IPS DF 4.7 (cell line): ENCODE data around the gene RSRC1.
"Not testable (repeated sequence)": the region's sequence is repeated elsewhere in the genome, so short reads cannot be mapped to it uniquely, and the experiment has no call there.

Experiments
- DNase-seq: peaks from one replicate; pipeline ENCODE4 v3.0.0-alpha.2; 2013; ENCODE audit warnings: low spot score; ENCODE audit errors: extremely low read depth

RSRC1 gene

GRCh38 chr3:158384019-158384418, 274.1 kb downstream of the RSRC1 start:
- no peak for DNase-seq

DNA sequence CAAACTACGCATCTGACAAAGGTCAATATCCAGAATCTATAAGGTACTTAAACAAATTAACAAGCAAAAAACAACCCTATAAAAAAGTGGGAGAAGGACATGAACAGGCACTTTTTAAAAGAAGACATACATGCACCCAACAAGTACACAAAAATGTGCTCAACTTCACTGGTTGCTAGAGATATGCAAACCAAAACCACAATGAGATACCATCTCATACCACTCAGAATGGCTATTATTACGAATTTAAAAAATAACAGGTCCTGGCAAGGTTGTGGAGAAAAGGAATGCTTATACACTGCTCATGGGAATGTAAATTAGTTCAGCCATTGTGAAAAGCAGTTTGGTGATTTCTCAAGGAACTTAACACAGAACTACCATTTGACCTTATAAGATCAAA, 285.5 kb downstream of the RSRC1 start:
- no peak for DNase-seq

DNA sequence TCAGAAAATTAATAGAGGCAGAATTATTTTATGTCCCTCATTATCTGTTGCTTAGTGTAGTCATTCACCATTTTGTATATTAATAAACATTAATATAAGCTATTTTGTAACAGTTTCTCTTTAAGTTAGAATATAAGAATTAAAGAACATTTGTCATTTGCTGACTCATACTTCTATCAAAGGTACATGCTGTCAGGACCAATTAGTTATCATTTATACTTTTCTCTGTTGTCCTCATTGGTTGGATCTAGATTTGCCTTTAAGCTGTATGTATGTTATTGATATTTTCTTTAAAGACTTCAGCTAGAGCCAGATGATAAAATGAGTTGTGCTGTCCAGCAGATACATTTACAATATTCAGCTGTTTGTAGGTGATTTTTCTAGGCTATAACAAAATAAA, 292.7 kb downstream of the RSRC1 start:
- no peak for DNase-seq

DNA sequence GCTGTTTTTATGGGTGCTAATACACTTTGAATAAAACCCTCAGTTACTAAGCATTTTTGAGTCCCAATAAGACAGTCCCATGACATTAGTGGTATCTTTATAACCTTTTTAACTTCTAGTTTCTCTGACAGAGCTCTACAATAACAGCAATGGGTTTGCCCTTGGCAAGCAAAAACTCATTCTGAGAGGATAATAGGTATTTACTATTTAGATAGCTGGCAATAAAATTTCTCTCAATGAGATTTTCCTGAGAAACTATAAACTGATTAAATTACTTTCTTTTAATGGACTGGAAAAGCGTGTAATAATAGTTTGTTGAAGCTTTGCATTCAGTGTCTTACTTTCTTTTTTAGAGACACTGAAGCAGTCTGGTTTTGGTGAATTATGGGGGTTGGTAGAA, 293.1 kb downstream of the RSRC1 start:
- DNase-seq: no peak

GRCh38 chr3:158404131-158404718, 294.3 kb downstream of the RSRC1 start:
- no peak for DNase-seq

DNA sequence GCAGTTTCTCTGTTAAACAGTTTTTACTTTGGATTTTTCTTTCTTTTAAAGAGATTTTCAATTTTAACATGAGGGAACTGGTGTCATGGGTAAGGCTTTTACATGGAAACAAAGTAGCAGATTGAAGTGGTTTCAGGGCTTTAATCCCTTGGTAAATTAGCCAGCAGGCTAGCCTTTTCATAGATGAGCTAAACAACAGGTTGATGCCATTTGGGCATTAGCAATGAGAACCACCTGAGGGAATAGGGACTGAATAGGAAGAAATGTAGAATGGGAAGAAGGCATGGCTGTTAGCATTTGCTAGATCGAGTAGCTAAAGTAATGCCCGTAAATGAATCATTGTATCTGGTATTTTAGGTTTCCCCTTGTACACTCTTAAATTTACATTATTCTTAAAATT, 295.6 kb downstream of the RSRC1 start:
- DNase-seq: no peak

DNA sequence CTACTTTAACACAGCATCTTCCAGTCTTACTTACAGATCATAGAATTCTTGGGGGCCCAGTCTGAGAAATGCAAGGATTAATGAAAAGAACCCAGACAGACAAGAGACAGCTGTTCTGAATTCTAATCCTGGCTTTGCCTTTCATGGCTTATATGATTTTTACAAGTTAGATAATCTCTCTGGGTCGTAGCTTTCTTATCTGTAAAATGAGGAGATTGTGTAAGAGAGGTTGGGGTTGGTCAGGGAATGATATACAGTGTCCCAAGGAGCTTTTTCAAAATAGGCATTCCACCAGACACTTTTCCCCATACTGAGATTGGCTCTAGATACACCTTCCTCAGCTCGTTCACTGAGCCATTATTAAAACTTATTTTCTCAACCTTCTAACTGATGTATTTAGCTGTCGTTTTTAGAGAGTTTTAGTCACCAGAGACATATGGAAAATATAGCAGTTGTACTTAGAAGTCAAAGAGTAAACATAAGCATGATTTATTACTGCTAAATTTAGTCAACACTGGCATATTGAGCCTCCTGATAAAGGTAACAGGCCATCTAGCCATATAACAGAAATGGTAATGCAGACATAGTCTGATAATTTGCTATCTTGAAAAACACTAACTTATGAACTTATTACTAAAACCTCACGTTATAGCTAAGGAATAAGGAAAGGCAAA, 298.1 kb downstream of the RSRC1 start:
- DNase-seq: no peak

GRCh38 chr3:158408518-158408897, 298.6 kb downstream of the RSRC1 start:
- not testable (repeated sequence) for DNase-seq

DNA sequence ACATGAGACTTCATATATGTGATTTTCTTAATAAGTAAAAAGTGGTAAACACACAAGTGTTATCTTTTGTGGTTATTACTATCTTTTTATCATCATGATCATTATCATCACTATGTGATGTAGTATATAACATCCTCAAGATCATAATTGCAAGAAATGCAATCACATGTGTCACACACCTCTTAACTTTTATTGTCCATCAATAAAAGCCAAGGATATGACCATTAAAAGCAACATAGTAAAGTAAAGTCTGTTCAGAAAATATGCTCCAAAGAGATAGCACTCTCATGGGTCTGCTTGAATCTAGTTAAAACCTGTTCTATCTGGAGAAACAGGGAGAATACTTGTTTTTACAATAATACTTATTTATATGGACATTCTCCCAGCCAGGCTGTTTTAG, 308.1 kb downstream of the RSRC1 start:
- DNase-seq: no peak

DNA sequence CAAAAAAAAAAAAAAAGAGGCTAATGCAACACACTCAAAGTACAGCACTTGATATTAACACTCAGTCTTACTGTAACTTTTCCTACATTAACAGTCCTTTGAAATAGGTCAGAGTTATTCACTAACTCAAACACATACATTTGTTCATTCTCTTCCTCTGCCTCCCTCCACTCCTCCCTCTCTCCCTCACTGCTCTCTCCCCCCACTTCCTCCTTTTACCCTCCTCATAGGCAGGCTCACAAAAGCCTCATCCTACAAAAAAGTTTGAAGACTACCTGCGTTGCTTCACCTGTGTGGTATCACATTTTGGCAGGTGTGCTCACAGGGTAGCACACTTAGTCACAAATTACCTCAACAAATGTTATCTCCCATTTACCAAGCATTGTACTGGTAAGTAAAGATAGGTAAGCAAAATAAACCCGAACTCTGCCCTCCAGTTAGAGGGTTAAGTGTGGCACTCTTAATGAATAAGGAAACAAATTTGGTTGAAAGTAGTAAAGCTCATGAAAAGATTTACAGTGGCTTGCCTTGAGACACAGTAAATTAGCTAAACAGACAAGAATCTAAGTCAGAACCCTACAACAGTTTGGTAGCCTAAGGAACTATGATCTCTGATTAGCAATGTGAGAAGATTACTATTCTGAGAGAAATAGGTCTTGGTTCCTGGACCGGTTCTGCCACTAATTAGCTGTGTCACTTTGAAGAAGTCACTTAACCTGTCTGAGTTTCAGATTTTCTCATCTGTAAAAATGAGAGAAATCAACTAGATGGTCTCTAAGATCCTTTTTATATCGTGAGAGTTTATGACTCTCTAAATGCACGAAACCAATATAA, 310.1 kb downstream of the RSRC1 start:
- no peak for DNase-seq

DNA sequence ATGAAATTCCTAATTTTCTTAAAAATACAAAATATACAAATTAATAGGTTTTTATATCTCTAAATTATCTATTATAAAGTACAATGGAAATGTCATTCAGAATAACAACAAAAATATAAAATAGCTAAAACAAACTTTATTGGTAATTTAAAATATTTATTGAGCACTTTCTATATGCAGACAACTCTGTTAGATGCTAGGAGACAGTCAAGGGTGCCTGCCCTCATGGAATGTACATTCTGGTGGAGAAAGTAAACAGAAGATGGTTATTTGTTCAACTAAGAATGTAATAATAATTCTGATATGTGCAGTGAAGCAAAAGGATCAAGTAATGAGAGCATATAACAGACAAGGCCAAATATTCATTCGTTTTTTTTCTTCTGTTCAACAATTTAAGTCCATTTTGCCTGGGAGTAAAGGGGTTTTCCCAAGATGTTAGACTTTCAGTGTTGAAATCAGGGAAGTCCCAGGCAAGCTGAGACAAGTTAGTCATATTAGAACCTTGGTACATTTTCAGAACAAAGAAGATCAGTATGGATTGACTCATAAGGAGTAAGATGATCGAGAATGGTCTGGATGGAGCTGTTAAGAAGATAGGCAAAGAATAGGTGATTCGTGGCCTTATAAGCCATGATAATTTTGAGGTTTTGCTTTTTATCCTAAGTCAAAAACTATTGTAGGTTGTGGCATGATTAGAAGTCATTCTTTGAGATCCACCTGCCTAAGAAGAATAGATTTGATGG, 310.9 kb downstream of the RSRC1 start:
- DNase-seq: no peak

DNA sequence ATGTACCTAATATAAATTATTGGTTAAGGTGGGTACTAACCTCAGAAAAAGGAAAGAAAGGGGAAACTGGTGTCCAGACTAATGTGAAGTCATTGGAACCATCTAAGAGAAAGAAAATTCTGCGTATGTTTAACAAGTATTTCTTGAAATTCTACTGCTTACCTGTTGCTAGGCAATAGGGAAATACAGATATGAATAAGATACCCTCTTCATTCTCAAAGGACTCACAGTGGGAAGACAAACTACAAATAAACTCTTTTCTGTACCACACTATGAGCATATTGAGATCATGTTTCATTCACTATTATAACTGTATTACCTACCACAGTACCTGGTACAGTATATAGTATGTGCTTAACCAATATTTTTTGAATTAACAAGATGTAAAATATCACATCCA, 320.6 kb downstream of the RSRC1 start:
- no peak for DNase-seq

- no peak for DNase-seq
These were observed 321.1 kb downstream of the RSRC1 start for GRCh38 chr3:158430968-158431367.

DNA sequence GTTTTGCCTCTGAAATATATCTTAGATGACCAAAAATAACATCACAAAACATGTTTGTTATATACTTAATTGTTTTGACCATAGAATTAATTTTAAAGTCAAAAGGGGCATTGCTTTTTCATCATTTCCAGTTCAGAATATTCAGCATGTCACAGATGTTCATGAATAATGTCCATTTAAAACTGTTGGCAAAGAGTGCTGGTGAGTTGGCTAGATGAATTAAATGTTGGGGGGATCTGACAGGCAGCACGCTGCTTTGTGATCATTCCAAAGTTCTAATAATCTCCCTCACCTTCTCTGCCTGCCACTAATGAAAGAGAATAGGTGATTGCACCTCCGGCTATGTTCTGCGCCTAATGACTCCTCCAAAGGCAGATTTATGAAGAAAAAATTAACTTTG, 321.9 kb downstream of the RSRC1 start:
- DNase-seq: no peak

- DNase-seq: peak; percentile 56
These were observed 324.6 kb downstream of the RSRC1 start for GRCh38 chr3:158434412-158435038.

- DNase-seq: no peak
These were observed 333.7 kb downstream of the RSRC1 start for GRCh38 chr3:158443632-158444031.

- no peak for DNase-seq
These were observed 337.5 kb downstream of the RSRC1 start for GRCh38 chr3:158447408-158447807.

GRCh38 chr3:158451405-158452055, 341.6 kb downstream of the RSRC1 start:
- no peak for DNase-seq

- DNase-seq: no peak
These were observed 342.4 kb downstream of the RSRC1 start for GRCh38 chr3:158452334-158452733.

DNA sequence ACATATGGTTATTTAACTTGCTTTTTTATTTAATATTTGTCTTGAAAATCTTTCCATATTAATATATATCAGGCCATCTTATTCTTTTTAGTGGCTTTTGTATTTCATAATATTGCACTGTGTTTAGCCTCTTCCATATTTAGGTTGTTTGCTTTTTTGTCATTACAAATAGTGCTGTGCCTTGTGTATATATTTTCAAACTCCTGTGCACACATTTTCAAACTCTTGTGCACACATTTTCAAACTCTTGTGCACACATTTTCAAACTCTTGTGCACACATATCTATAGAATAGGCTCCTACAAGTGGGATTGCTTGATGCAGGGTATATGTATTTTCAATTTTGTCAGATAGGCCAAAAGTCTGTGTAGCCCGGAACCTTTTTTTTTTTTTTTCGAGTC, 343.1 kb downstream of the RSRC1 start:
- DNase-seq: no peak

DNA sequence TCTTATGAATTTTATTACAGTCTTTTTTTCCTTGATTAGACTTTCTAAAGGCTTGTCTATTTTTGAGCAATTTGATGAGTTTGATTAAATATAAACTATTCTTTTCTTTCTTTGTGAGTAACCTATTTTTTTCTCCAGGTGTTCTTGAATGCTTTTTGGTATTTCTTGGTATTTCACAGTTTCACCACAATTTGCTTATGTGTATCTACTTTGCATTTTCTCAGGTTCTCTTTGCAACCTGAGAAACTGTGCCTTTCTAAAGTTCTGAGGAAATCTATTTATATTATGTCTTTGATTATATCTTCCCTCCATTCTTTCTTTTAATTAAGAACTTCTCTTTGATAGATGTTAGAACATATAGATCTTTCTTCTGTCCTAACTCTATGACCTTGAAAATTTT, 344.0 kb downstream of the RSRC1 start:
- no peak for DNase-seq
